HG03175 (cell line): ENCODE measurements around the gene EYA4.
"Not testable (repeated sequence)": the region's sequence is repeated elsewhere in the genome, so short reads cannot be mapped to it uniquely, and the experiment has no call there.

Source experiments
- ATAC-seq: cut with Tn5 transposase; IDR thresholded peaks from one replicate; pipeline ENCODE4 v1.9.1; 2021; ENCODE audit warnings: mild to moderate bottlenecking, moderate library complexity; ENCODE audit not compliant: unreplicated experiment

EYA4 gene

GRCh38 chr6:133551436-133551835, 310.3 kb downstream of the EYA4 start:
- ATAC-seq: no peak

- ATAC-seq: no peak
Observed at GRCh38 chr6:133551847-133552341, 310.7 kb downstream of the EYA4 start.

- peak; percentile 78 for ATAC-seq
Observed at GRCh38 chr6:133553652-133554051, 312.5 kb downstream of the EYA4 start.

GRCh38 chr6:133554121-133554520, 313.0 kb downstream of the EYA4 start:
- ATAC-seq: not testable (repeated sequence)

- no peak for ATAC-seq
Observed at GRCh38 chr6:133555685-133556084, 314.5 kb downstream of the EYA4 start.

- no peak for ATAC-seq
Observed at GRCh38 chr6:133559926-133560325, 318.8 kb downstream of the EYA4 start.

GRCh38 chr6:133567636-133568035, 326.5 kb downstream of the EYA4 start:
- ATAC-seq: no peak

- ATAC-seq: peak; percentile 79
Observed at GRCh38 chr6:133568970-133569889, 328.1 kb downstream of the EYA4 start.

GRCh38 chr6:133571681-133572080, 330.5 kb downstream of the EYA4 start:
- no peak for ATAC-seq

GRCh38 chr6:133577851-133578250, 336.7 kb downstream of the EYA4 start:
- ATAC-seq: no peak
